Bronchial epithelial cell (primary cell): ENCODE measurements around the gene OPHN1. TPM values are rescaled to one million over a fixed set of nuclear protein-coding genes. Genes with fewer than 3 reads are reported as not detected.
"Not testable (repeated sequence)": the region's sequence is repeated elsewhere in the genome, so short reads cannot be mapped to it uniquely, and the experiment has no call there.

ENCODE experiments used
- DNase-seq: peaks from one replicate; pipeline ENCODE4 v3.0.0-alpha.2; 2010; ENCODE audit warnings: low read depth
- FAIRE-seq: peaks from 2 replicates; lab custom pipeline; 2011; peaks lifted over from hg19 to GRCh38; lab: Jason Lieb, UNC
- H3K27me3 ChIP-seq: 2 replicates; pipeline ENCODE4 v1.5.1; 2011; ENCODE audit warnings: low read length; ENCODE audit not compliant: control insufficient read depth, insufficient read depth
- H3K36me3 ChIP-seq: 2 replicates; pipeline ENCODE4 v1.5.1; 2011; ENCODE audit warnings: low read length; ENCODE audit not compliant: control insufficient read depth, insufficient read depth
- H3K4me3 ChIP-seq: 2 replicates; pipeline ENCODE4 v1.5.1; 2011; ENCODE audit warnings: mild to moderate bottlenecking, low read depth, low read length, control low read depth
- CTCF ChIP-seq: IDR thresholded peaks from 2 replicates; pipeline ENCODE4 v1.5.1; 2011; ENCODE audit warnings: mild to moderate bottlenecking, moderate library complexity, low read length, control low read depth, inconsistent platforms; ENCODE audit not compliant: insufficient read depth, severe bottlenecking
- total RNA-seq: library from RNA; depleted of rRNA; stranded (reverse); fragments of >200 nt; gene quantifications from 2 replicates; pipeline ENCODE4 v1.2.1, GENCODE V29; 2014

OPHN1 gene
- total RNA-seq, 1 donor from 2014 or later: 3.2 TPM

GRCh38 chrX:68398291-68398690 is 35.0 kb downstream of the OPHN1 start:
- no peak overlapping the region for H3K4me3 ChIP-seq
- no peak for FAIRE-seq
- no peaks in the 10 kb centered on the region for H3K27me3 ChIP-seq
- no peak for DNase-seq
- no peaks in the 10 kb centered on the region for H3K36me3 ChIP-seq
- no peak for TF ChIP-seq CTCF

- FAIRE-seq (no peak), DNase-seq (no peak)
- no peaks in the 10 kb centered on the region for H3K36me3 ChIP-seq
- no peaks in the 10 kb centered on the region for H3K27me3 ChIP-seq
- no peak for TF ChIP-seq CTCF
- H3K4me3 ChIP-seq: no peak overlapping the region
Measured at GRCh38 chrX:68396953-68397352, 36.3 kb downstream of the OPHN1 start.

- not testable (repeated sequence) for FAIRE-seq, H3K4me3 ChIP-seq, H3K36me3 ChIP-seq, H3K27me3 ChIP-seq, DNase-seq
Measured at GRCh38 chrX:68389419-68389960, 43.8 kb downstream of the OPHN1 start.

- no peak for TF ChIP-seq CTCF
- DNase-seq (no peak), FAIRE-seq (no peak)
- Histone ChIP-seq H3K4me3 (no peak overlapping the region), H3K36me3 (no peaks in the 10 kb centered on the region), H3K27me3 (no peaks in the 10 kb centered on the region)
Measured at GRCh38 chrX:68387776-68388175, 45.5 kb downstream of the OPHN1 start.

GRCh38 chrX:68383540-68383939 is 49.8 kb downstream of the OPHN1 start:
- TF ChIP-seq CTCF: no peak
- no peak for DNase-seq
- no peak for FAIRE-seq

GRCh38 chrX:68377579-68377978 is 55.7 kb downstream of the OPHN1 start:
- H3K27me3 ChIP-seq, DNase-seq, H3K4me3 ChIP-seq, FAIRE-seq, H3K36me3 ChIP-seq: not testable (repeated sequence)

More at GRCh38 chrX:68383540-68383939, 49.8 kb downstream of the OPHN1 start:
- Histone ChIP-seq H3K4me3 (no peak overlapping the region), H3K36me3 (no peaks in the 10 kb centered on the region), H3K27me3 (no peaks in the 10 kb centered on the region)

- no peak for TF ChIP-seq CTCF
- H3K4me3 ChIP-seq: no peak overlapping the region
- DNase-seq (no peak), FAIRE-seq (no peak)
- no peaks in the 10 kb centered on the region for H3K27me3 ChIP-seq
- no peaks in the 10 kb centered on the region for H3K36me3 ChIP-seq
Measured at GRCh38 chrX:68376373-68376772, 56.9 kb downstream of the OPHN1 start.
